ENCODE measurements around the gene FSIP1. TPM values are rescaled to one million over a fixed set of nuclear protein-coding genes. Genes with fewer than 3 reads are reported as not detected.

Gene FSIP1
- total RNA-seq, 1 experiment from 2014 or later: 0.61 TPM

GRCh38 chr15:39698444-39699390, 83.9 kb downstream of the FSIP1 start:
- Mint-ChIP-seq H3K27ac (no peak overlapping the region; the same call in 1 of the 2 replicates), H3K4me1 (peaks cover 2% of the 10 kb centered on the region; the same call in 1 of the 2 replicates), H3K4me3 (no peak overlapping the region), H3K9me3 (no peaks in the 10 kb centered on the region), H3K36me3 (no peaks in the 10 kb centered on the region), H3K27me3 (ENCODE audit: low read depth) (no peaks in the 10 kb centered on the region)
- DNase-seq (ENCODE audit: low spot score): no peak
- ChIA-PET POLR2A (no interaction called here), CTCF (interaction anchor here (1.6 kb wide), 1 partner anchor 58 kb away, joined by 11 read pairs; no protein-coding TSS in a partner anchor)
- ATAC-seq: no peak
- no peak for TF ChIP-seq NR3C1 (CRISPR knock-in tag; conservative IDR thresholded peaks at IDR 0.05; ENCODE audit: low read depth)
- no peak for TF ChIP-seq EMX1 (CRISPR knock-in tag; IDR thresholded peaks at IDR 0.05)
- no peak for TF ChIP-seq TP53 (CRISPR knock-in tag; IDR thresholded peaks at IDR 0.05)
- no peak for TF ChIP-seq SMAD4 (CRISPR knock-in tag; IDR thresholded peaks at IDR 0.05)
- no peak for TF ChIP-seq ERG (CRISPR knock-in tag; IDR thresholded peaks at IDR 0.05)
- TF ChIP-seq FOXP4 (CRISPR knock-in tag; IDR thresholded peaks at IDR 0.05): no peak
- TF ChIP-seq ZNF416 (CRISPR knock-in tag; IDR thresholded peaks at IDR 0.05): no peak
- no peak for TF ChIP-seq TEAD1 (CRISPR knock-in tag; IDR thresholded peaks at IDR 0.05)
- no peak for TF ChIP-seq ZNF219 (CRISPR knock-in tag; IDR thresholded peaks at IDR 0.05; ENCODE audit: borderline replicate concordance)
- TF ChIP-seq GTF2I (CRISPR knock-in tag; conservative IDR thresholded peaks at IDR 0.05): no peak
- no peak for TF ChIP-seq NFYB (CRISPR knock-in tag; conservative IDR thresholded peaks at IDR 0.05; ENCODE audit: low read depth)
- no peak for TF ChIP-seq ATF2 (CRISPR knock-in tag; IDR thresholded peaks at IDR 0.05; ENCODE audit: borderline replicate concordance, low read depth)
- no peak for TF ChIP-seq CTCF (IDR thresholded peaks at IDR 0.05)

- CTCF ChIA-PET: interaction anchor here (1.6 kb wide), 1 partner anchor 59 kb away, joined by 11 read pairs; no protein-coding TSS in a partner anchor
- no peak for ATAC-seq
- Mint-ChIP-seq H3K36me3 (no peaks in the 10 kb centered on the region), H3K9me3 (no peaks in the 10 kb centered on the region), H3K4me1 (peaks cover 12% of the 10 kb centered on the region), H3K4me3 (no peak overlapping the region), H3K27ac (no peak overlapping the region), H3K27me3 (ENCODE audit: low read depth) (no peaks in the 10 kb centered on the region)
- POLR2A ChIA-PET: no interaction called here
- no peak for DNase-seq (ENCODE audit: low spot score)
- TF ChIP-seq HMGXB4 (CRISPR knock-in tag; IDR thresholded peaks at IDR 0.05) (no peak), TP53 (CRISPR knock-in tag; IDR thresholded peaks at IDR 0.05) (no peak), NR1H2 (CRISPR knock-in tag; IDR thresholded peaks at IDR 0.05) (no peak), SOX15 (CRISPR knock-in tag; IDR thresholded peaks at IDR 0.05) (no peak), CREB1 (CRISPR knock-in tag; IDR thresholded peaks at IDR 0.05) (no peak), TEAD4 (CRISPR knock-in tag; IDR thresholded peaks at IDR 0.05) (no peak), SMAD4 (CRISPR knock-in tag; IDR thresholded peaks at IDR 0.05) (no peak), ARID4B (CRISPR knock-in tag; IDR thresholded peaks at IDR 0.05; ENCODE audit: borderline replicate concordance) (no peak), NFE2L1 (CRISPR knock-in tag; IDR thresholded peaks at IDR 0.05) (no peak), CREM (CRISPR knock-in tag; IDR thresholded peaks at IDR 0.05) (no peak), ZNF671 (CRISPR knock-in tag; IDR thresholded peaks at IDR 0.05) (no peak), JAZF1 (CRISPR knock-in tag; IDR thresholded peaks at IDR 0.05) (no peak)
Measured at GRCh38 chr15:39697509-39697908, 85.1 kb downstream of the FSIP1 start.
